Ascending aorta (tissue), 2 donors: ENCODE data around the gene ACSS3. TPM values are rescaled to one million over a fixed set of nuclear protein-coding genes. Genes with fewer than 3 reads are reported as not detected.

Source experiments
- DNase-seq, 2 donors: peaks; one replicate each; pipeline ENCODE4 v3.0.0-alpha.2; 2019; ENCODE audit warnings: low spot score in 2 of 2
- H3K27ac ChIP-seq, 2 donors: fragments of 200-600 bp; sonication (generic); one replicate each; pipeline ENCODE4 v1.5.1; 2016 to 2017; ENCODE audit warnings: mild to moderate bottlenecking in 1 of 2
- H3K27me3 ChIP-seq: fragments of 200-600 bp; sonication (generic); one replicate; pipeline ENCODE4 v1.5.1; 2017
- H3K36me3 ChIP-seq, 2 donors: fragments of 200-600 bp; sonication (generic); one replicate each; pipeline ENCODE4 v1.5.1; 2016
- H3K4me1 ChIP-seq, 2 donors: fragments of 200-600 bp; sonication (generic); one replicate each; pipeline ENCODE4 v1.5.1; 2016 to 2017; ENCODE audit warnings: mild to moderate bottlenecking in 1 of 2
- H3K4me3 ChIP-seq, 2 donors: fragments of 200-600 bp; sonication (generic); one replicate each; pipeline ENCODE4 v1.5.1; 2016 to 2017; ENCODE audit warnings: mild to moderate bottlenecking in 1 of 2
- H3K9me3 ChIP-seq, 2 donors: fragments of 200-600 bp; sonication (generic); one replicate each; pipeline ENCODE4 v1.5.1; 2016
- intact Hi-C: fragments of 100-400 bp; cut with DNase I; formaldehyde crosslinking; loops from one replicate; pipeline ENCODE4 v1.15.1; 2023
- total RNA-seq: library from RNA; depleted of rRNA; stranded (reverse); fragments of >200 nt; gene quantifications from one replicate; pipeline ENCODE4 v1.1.0, GENCODE V29; 2016
- TF ChIP-seq, protein P1 (sequence below), 3 experiments: fragments of 200-600 bp in 2 of 3; fragments of 450-650 bp in 1 of 3; sonication (generic) in 2 of 3; IDR thresholded peaks; one replicate each; pipeline ENCODE4 v1.5.1; 2016 to 2019; ENCODE audit warnings: antibody characterized with exemption in 3 of 3, mild to moderate bottlenecking in 1 of 3, moderate library complexity in 1 of 3

ACSS3 gene
- total RNA-seq, 1 donor from 2014 or later, result 11.6 TPM

DNA sequence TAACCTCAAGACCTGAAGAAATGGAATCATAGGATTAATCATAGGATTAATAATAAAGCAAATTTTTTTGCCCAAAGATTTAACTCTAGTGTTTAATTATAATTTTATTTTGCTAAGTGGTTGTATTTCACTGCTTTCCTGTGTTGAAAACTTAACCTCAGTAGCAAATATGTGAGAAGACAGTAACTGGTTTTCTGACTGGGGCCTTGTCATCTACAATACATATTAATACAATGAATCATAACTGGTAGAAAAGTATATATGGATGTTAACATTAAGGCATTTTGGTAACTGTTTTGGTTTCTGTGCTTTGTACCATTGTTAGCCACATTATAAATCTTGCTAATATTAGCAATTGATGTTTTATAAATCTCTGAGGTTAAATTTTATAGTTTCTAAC is 92.2 kb downstream of the ACSS3 start:
- TF ChIP-seq, protein P1, sequence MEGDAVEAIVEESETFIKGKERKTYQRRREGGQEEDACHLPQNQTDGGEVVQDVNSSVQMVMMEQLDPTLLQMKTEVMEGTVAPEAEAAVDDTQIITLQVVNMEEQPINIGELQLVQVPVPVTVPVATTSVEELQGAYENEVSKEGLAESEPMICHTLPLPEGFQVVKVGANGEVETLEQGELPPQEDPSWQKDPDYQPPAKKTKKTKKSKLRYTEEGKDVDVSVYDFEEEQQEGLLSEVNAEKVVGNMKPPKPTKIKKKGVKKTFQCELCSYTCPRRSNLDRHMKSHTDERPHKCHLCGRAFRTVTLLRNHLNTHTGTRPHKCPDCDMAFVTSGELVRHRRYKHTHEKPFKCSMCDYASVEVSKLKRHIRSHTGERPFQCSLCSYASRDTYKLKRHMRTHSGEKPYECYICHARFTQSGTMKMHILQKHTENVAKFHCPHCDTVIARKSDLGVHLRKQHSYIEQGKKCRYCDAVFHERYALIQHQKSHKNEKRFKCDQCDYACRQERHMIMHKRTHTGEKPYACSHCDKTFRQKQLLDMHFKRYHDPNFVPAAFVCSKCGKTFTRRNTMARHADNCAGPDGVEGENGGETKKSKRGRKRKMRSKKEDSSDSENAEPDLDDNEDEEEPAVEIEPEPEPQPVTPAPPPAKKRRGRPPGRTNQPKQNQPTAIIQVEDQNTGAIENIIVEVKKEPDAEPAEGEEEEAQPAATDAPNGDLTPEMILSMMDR (IDR thresholded peaks at IDR 0.05), result no peak
- intact Hi-C loops, result no loop called here
- no peak for DNase-seq
- Histone ChIP-seq H3K27ac (no peak overlapping the region), H3K4me3 (no peak overlapping the region), H3K9me3 (no peaks in the 10 kb centered on the region), H3K4me1 (no peaks in the 10 kb centered on the region), H3K27me3 (no peaks in the 10 kb centered on the region), H3K36me3 (peaks cover under 1 to 6% of the 10 kb centered on the region in 2 donors)

DNA sequence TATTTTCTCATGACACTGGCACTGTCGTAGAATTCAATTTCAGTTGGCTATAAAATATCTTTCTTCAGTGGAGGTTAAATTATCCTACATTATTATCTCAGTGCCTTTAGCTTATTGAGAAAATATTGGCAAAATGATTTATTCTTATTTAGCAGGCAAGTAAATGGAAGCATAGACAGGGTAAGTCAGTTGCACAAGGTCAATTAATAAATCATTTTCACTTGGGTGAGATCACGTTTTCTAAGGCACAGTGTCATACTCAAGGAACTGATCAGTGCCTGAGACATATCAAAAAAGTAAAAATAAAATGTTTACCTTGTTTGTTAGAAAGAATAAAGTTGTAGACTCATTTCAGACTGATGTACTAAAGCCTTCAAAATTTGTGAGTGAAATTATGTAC is 95.0 kb downstream of the ACSS3 start:
- TF ChIP-seq, protein P1 (IDR thresholded peaks at IDR 0.05), result no peak
- DNase-seq, result no peak
- no peak overlapping the region for H3K4me3 ChIP-seq
- peaks cover 13 to 17% of the 10 kb centered on the region in 2 donors for H3K36me3 ChIP-seq
- intact Hi-C loops, result no loop called here
- H3K27me3 ChIP-seq, result no peaks in the 10 kb centered on the region
- no peak overlapping the region for H3K27ac ChIP-seq
- peaks cover 0 to 9% of the 10 kb centered on the region in 2 donors for H3K9me3 ChIP-seq
- H3K4me1 ChIP-seq, result no peaks in the 10 kb centered on the region

DNA sequence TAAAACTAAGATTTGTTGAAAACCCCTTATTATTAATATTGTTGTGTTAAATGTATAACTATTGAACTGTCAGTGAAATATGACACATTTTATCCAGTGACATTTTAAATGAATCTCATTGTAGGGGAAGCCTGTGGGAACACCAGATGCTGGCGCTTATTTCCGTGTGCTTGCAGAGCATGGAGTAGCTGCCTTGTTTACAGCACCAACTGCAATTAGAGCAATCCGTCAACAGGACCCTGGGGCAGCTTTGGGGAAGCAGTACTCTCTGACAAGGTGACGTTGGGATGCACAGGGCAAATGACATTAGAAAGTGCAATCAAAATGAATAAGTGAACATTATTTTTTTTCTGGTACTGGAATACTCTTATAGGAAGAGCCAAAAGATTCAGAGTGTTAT is 96.8 kb downstream of the ACSS3 start:
- intact Hi-C loops, result no loop called here
- TF ChIP-seq, protein P1 (IDR thresholded peaks at IDR 0.05), result no peak

DNA sequence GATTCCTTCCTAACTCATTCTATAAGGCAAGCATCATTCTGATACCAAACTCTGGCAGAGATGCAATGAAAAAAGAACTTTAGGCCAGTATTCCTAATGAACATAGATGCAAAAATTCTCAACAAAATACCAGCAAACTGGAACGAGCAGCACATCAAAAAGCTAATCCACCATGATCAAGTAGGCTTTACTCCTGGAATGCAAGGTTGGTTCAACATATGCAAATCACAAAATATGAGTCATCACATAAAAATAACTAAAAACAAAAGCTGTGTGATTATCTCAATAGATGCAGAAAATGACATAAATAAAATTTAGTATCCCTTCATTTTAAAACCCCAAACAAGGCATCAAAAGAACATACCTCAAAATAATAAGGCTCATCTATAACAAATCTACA is 98.9 kb downstream of the ACSS3 start:
- TF ChIP-seq, protein P1 (IDR thresholded peaks at IDR 0.05), result no peak
- intact Hi-C loops, result no loop called here

More for the DNA sequence above, 96.8 kb downstream of the ACSS3 start:
- peaks cover 13 to 17% of the 10 kb centered on the region in 2 donors for H3K36me3 ChIP-seq
- H3K9me3 ChIP-seq, result peaks cover 0 to 9% of the 10 kb centered on the region in 2 donors
- no peak for DNase-seq
- H3K27me3 ChIP-seq, result no peaks in the 10 kb centered on the region
- H3K4me3 ChIP-seq, result no peak overlapping the region
- H3K27ac ChIP-seq, result no peak overlapping the region
- no peaks in the 10 kb centered on the region for H3K4me1 ChIP-seq

DNA sequence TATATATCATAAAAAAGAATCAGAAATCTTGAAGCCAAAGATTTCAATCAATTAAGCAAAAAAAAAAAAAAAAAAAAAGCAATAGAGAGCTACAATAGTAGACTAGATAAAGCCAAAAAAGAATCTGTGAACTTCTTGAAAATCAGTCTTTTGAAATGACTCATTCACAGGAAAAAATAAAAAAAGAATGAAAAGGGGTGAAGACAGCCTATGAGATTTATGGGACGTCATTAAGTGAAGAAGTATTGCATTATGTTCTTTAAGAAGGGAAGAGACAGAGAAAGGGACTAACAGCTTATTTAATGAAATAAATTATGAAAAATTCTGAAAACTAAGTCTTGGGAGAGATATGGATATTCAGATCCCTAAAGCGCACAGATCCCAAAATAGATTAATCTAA is 103.8 kb downstream of the ACSS3 start:
- Histone ChIP-seq H3K36me3 (peaks cover under 1 to 8% of the 10 kb centered on the region in 2 donors), H3K27me3 (no peaks in the 10 kb centered on the region), H3K4me1 (no peaks in the 10 kb centered on the region), H3K9me3 (peaks cover 0 to 6% of the 10 kb centered on the region in 2 donors), H3K27ac (no peak overlapping the region), H3K4me3 (no peak overlapping the region)
- intact Hi-C loops, result no loop called here
- TF ChIP-seq, protein P1 (IDR thresholded peaks at IDR 0.05), result no peak
- DNase-seq, result no peak

More for the DNA sequence above, 98.9 kb downstream of the ACSS3 start:
- Histone ChIP-seq H3K4me3 (no peak overlapping the region), H3K9me3 (peaks cover 0 to 9% of the 10 kb centered on the region in 2 donors), H3K4me1 (no peaks in the 10 kb centered on the region), H3K36me3 (peaks cover 13 to 25% of the 10 kb centered on the region in 2 donors), H3K27ac (no peak overlapping the region), H3K27me3 (no peaks in the 10 kb centered on the region)
- no peak for DNase-seq

DNA sequence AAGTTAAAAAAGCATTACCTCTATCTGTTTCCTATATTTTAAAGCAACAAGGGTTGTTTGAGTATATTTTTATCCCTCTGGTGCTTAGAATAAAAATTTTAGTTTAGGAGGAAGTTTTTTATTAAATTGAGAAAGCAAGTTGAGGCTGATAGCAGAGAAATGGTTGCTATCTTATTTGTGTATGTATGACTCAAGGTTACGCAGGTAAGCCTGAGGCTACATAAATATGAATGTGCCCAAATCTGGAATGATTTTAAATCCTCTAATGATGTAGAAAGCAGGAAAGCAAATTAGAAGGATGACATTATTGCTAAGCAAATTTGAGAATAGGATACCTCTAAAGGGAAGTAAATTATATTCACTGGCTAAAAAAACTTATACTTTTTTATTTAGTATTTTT is 109.8 kb downstream of the ACSS3 start:
- intact Hi-C loops, result no loop called here
- TF ChIP-seq, protein P1 (IDR thresholded peaks at IDR 0.05), result no peak
- no peaks in the 10 kb centered on the region for H3K9me3 ChIP-seq
- no peak overlapping the region for H3K4me3 ChIP-seq
- H3K4me1 ChIP-seq, result no peaks in the 10 kb centered on the region
- H3K27ac ChIP-seq, result no peak overlapping the region
- DNase-seq, result no peak
- H3K36me3 ChIP-seq, result no peaks in the 10 kb centered on the region
- no peaks in the 10 kb centered on the region for H3K27me3 ChIP-seq
